Ramos (cell line): ENCODE data around the gene UCN3.
"Not testable (repeated sequence)": the region's sequence is repeated elsewhere in the genome, so short reads cannot be mapped to it uniquely, and the experiment has no call there.

Experiments used
- in situ Hi-C: fragments of 300-500 bp; cut with MboI; formaldehyde crosslinking; loops from one replicate; pipeline ENCODE4 v1.14.3; 2022; ENCODE audit warnings: low sequenced_read_pairs; ENCODE audit not compliant: unreplicated experiment

UCN3 gene

DNA sequence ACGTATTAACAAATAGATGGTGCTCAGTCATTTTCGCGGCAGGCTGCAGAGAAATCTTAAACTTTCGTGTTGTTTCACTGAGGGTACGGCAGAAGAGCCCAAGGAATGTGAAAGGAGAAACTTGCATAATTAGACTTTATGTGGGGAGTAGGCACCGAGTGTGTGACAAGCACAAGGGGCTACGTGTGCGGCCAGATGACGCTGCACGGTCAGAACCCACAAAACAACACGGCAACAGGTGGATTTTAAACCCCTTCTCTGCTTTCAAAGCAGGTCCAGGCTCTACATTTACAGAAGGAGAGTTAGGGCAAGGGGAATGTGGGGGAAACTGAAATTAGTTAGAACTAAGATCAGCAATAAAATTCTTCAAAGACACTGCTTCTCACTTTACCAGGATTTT is 392 bp upstream of the UCN3 start:
- in situ Hi-C loops = no loop called here

DNA sequence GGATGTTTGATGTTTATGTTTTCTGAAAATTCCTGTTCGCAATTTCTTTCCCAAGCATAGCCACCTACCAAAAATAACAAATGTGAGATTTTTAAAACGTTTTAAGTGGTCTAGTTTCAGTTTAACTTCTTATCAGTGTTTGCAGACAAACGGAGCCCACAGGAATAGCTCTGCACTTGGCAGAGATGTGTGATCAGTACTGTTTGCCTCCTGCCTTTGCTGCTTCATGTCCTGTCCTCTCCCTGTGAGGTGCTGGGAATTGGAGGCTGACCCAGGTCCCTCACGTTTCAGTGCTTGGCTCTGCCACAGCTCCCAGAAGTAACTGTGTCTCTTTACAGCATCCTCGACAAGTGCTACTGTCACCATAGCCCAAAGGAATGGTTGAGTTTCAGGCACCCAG is 1.2 kb downstream of the UCN3 start:
- in situ Hi-C loops = no loop called here

- in situ Hi-C loops = no loop called here
Observed at GRCh38 chr10:5369362-5370158, 4.8 kb downstream of the UCN3 start.

GRCh38 chr10:5370493-5371352 is 6.0 kb downstream of the UCN3 start:
- in situ Hi-C loops = no loop called here

DNA sequence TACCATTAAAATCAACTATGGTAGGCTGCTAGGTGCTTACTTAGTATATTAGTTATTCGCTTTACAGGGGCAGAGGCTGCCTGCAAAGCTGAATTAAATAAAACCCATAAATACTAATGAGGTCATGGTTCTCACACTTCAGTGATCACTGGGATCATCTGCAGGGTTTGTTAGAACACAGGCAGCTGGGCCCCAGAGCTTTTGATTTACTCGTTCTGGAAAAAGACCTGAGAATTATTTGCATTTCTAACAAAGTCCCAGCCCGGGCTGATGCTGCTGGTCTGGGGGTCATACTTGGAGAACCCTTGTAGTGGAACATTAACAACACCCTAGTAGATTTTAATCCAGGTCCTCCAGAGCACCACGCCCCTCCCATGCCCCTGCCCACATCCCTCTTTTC is 8.5 kb downstream of the UCN3 start:
- in situ Hi-C loops = no loop called here

DNA sequence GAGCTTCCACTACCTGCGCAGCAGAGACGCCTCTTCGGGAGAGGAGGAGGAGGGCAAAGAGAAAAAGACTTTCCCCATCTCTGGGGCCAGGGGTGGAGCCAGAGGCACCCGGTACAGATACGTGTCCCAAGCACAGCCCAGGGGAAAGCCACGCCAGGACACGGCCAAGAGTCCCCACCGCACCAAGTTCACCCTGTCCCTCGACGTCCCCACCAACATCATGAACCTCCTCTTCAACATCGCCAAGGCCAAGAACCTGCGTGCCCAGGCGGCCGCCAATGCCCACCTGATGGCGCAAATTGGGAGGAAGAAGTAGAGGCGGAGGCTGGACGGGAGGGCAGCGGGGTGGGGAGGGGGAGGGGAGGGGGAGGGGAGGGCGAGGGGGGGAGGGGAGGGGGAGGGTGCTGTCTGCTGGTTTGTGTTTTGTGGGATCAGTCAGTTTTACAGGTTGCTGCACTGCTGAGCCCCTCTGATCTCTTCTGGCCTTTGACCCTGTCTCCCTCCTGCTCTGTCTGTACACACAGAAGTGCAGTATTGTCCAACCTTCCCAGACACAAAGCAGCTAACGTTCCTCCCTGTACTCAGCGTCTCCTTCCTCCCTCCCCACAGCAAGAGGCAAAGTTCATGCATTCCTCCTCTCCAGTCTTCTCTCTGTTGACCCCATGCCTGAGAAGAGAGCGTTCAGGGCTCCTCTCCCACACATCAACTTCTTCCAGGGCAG is 9.3 kb downstream of the UCN3 start:
- in situ Hi-C loops = no loop called here

GRCh38 chr10:5376450-5376849 is 11.7 kb downstream of the UCN3 start:
- in situ Hi-C loops = no loop called here

DNA sequence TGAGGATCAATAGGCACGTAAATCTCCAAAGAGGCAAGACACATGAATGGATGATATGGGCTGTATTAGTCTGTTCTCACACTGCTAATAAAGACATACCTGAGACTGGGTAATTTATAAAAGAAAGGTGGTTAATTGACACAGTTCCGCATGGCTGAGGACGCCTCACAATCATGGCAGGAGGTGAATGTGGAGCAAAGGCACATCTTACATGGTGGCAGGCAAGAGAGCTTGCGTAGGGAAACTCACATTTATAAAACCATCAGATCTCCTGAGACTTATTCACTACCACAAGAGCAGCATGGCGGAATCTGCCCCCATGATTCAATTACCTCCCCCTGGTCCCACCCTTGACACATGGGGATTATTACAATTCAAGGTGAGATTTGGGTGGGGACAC is 14.4 kb downstream of the UCN3 start:
- in situ Hi-C loops = not testable (repeated sequence)

GRCh38 chr10:5380395-5380794 is 15.6 kb downstream of the UCN3 start:
- in situ Hi-C loops = loop anchor here (10.0 kb wide), 1 partner anchor 536 kb away; no protein-coding TSS in a partner anchor

DNA sequence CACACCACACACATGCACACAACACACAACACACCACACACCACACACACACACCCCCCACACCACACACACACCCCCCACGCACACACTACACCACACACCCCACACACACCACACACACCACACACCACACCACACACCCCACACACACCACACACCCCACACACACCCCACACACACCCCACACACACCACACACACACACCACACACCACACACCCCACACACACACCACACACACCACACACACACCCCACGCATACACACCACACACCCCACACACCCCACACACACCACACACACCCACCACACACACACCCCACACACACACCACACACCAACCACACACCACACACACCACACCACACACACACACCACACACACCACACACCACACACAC is 16.4 kb downstream of the UCN3 start:
- in situ Hi-C loops = loop anchor here (10.0 kb wide), 1 partner anchor 536 kb away; no protein-coding TSS in a partner anchor

DNA sequence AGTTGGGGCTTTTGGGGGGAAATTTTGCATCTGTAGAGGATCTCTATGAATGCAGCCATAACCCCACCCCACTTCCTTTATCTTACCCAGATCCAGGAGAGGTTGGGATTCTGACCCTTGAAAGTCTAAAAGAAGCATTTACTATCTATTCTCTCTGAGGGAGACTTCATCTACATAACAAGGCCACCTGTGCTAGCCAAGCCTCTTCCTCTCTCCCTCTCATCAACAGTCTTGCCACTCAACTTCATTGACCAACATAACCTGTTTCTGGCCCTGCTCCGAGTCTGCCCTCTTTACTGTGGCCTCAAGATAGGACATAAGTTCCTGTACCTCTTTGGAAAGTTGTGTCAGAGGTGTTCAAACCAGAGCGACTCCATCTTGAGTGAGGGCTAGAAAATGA is 20.5 kb downstream of the UCN3 start:
- in situ Hi-C loops = loop anchor here (10.0 kb wide), 1 partner anchor 540 kb away; no protein-coding TSS in a partner anchor

DNA sequence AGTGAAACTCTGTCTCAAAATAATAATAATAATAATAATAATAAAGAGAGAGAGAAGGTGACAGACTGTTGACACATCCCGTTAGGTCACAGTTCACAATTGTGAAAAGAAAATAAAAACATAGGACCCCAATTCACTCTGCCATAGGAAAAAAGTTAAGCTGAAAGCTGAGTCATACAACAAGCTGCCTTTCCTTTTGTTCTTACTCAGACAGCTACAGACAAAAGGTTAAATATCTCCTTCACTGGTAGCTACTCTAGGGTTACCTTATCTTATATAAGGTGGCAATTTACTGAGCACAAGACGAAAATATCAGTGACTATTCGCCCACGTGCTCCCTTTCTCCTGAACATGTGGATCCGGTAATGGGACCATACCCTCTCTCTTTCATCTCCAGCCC is 22.4 kb downstream of the UCN3 start:
- in situ Hi-C loops = loop anchor here (10.0 kb wide), 1 partner anchor 542 kb away; no protein-coding TSS in a partner anchor

DNA sequence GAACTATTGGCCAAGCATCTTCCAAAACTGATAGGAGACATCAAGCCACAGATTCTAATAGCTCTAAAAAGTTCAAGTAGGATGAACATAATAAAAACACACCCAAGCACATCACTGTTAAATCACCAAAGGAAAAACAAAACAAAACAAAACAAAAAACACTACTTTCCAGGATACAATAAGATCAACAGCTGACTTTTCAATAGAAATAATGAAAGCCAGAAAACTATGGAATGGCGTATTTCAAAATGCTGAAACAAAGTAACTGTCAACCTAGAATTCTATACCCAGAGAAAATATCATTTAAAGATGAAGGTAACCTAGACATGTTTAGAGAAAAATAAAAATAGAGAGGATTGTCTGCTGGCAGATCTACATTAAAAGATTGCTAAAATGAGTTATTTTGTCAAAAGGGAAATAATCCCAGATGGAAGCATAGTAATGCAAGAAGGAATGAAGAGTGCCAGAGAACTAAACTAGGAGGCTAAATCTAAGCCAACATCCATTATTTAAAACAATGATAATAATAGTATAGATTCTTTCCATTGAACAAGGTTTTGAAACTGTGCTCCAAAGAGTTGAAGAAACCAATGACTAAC is 25.9 kb downstream of the UCN3 start:
- in situ Hi-C loops = no loop called here

DNA sequence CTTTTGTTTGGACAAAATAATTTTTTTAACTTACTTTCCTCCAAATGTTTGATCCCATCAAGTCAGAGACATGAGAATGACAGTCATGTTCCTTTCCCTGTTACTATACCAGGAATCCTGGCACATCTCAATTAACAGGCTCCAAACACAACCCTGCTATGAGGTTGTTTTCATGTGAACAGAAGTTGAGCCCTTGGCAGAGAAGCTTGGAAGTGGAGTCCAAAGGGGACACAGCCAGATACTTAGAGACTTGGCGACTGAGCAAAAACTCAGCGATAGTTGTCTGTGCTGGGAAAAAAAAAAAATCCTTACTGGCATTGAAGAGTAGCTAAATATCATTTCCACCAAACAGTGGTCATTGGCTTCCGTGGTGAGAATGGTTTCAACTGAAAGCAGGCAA is 27.0 kb downstream of the UCN3 start:
- in situ Hi-C loops = no loop called here

DNA sequence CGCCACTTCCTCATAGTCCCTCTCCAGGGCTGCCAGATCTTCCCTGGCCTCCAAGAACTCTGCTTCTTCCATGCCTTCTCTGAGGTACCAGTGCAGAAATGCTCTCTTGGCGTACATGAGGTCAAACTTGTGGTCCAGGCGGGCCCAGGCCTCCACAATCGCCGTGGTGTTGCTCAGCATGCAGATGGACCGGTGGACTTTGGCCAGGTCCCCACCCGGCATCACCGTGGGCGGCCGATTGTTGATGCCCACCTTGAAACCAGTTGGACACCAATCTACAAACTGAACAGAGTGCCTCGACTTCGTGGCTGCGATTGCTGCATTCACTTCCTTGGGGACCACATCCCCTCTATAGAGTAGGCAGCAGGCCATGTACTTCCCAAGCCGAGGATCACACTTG is 28.8 kb downstream of the UCN3 start:
- in situ Hi-C loops = no loop called here

- in situ Hi-C loops = no loop called here
Observed at GRCh38 chr10:5395168-5395567, 30.4 kb downstream of the UCN3 start.

DNA sequence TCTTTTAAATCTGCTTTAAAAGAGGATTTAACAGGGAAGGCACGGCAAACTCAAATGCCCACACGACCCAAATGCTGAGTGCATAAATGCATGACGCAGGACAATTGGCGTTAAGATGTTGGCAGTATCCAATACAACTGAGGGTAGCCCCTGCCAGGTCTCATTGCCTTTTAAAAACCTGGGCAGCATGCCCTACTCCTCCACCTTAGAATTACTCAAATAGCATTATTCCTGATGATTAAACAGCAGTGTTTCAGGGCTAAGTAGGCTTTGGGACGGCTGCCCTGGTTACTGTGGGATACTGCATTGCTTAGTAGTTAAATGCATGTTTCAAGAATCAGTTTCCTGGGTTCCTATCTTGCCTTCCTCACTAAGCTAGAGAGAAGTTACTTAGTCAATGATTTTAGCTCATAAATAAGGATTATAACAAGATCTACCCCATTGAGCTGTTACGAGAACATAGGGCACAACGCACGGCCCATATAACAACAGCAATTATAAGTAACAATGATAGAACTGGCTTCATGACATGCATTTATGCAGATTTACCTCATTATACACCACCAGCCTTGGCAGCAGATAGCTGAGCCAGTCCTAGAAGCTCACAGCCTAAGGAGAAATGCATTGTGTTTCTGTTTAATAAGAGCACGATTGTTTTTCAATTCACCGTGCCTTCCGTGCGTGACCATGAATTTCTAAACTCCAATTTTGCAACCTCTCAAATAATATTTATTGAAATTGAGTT is 32.0 kb downstream of the UCN3 start:
- in situ Hi-C loops = no loop called here

GRCh38 chr10:5399332-5399731 is 34.6 kb downstream of the UCN3 start:
- in situ Hi-C loops = no loop called here

DNA sequence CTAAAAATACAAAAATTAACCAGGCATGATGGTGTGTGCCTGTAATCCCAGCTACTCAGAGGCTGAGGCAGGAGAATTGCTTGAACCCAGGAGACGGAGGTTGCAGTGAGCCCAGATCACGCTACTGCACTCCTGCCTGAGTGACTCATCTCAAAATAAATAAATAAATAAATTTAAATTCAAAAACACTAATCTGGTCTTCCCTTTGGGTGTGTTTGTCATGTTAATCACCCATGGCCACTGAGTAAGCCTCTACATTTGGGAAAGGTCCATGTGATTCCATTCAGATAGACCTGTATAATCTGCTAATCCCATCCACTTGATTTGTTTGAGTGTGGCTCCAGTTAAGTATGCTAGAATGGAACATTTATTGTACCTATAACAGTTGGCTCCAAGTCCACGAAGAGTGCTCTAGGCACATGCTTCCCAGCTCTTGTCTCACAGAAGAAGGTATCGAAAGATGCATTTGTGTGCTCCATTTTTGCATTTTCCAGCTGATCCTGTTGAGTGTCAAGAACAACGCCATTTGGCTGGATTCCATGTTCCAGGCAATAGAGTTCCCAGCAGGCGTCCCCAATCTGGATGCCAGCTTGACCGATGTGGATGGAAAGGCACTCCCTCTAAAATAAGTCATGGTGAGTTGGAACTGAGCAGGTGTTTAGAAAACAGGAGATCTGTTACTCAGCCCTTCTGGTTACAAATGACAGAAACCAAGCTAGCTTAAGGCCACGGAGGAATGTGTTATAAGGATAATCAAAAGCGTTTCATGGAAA is 35.9 kb downstream of the UCN3 start:
- in situ Hi-C loops = no loop called here
